GM23248 (cell line): ENCODE data around the gene ENG. TPM values are rescaled to one million over a fixed set of nuclear protein-coding genes. Genes with fewer than 3 reads are reported as not detected.

Experiments used
- DNase-seq: peaks from one replicate; pipeline ENCODE4 v3.0.0-alpha.2; 2015
- H2AFZ ChIP-seq: fragments of 200-600 bp; sonication (generic); 2 replicates; pipeline ENCODE4 v1.6.1; 2016; ENCODE audit warnings: antibody characterized with exemption
- H3F3A ChIP-seq: fragments of 200-600 bp; sonication (generic); 2 replicates; pipeline ENCODE4 v1.6.1; 2016; ENCODE audit warnings: mild to moderate bottlenecking, antibody characterized with exemption, mixed run types; ENCODE audit not compliant: insufficient read depth
- H3K27ac ChIP-seq: fragments of 200-600 bp; sonication (generic); 2 replicates; pipeline ENCODE4 v1.5.1; 2016; ENCODE audit warnings: mild to moderate bottlenecking
- H3K27me3 ChIP-seq: fragments of 200-600 bp; sonication (generic); replicated peaks from 2 replicates; pipeline ENCODE4 v1.6.1; 2016; ENCODE audit warnings: mild to moderate bottlenecking; ENCODE audit not compliant: insufficient read depth
- H3K36me3 ChIP-seq: fragments of 200-600 bp; sonication (generic); 2 replicates; pipeline ENCODE4 v1.6.1; 2016; ENCODE audit warnings: low read depth, mild to moderate bottlenecking
- H3K4me1 ChIP-seq: fragments of 200-600 bp; sonication (generic); 2 replicates; pipeline ENCODE4 v1.6.1; 2016; ENCODE audit warnings: mild to moderate bottlenecking; ENCODE audit not compliant: insufficient read depth
- H3K4me2 ChIP-seq: fragments of 200-600 bp; sonication (generic); one replicate; pipeline ENCODE4 v1.6.1; 2016; ENCODE audit warnings: mild to moderate bottlenecking; ENCODE audit not compliant: unreplicated experiment
- H3K4me3 ChIP-seq: fragments of 200-600 bp; sonication (generic); 2 replicates; pipeline ENCODE4 v1.5.1; 2016; ENCODE audit warnings: mild to moderate bottlenecking
- H3K79me2 ChIP-seq: fragments of 200-600 bp; sonication (generic); 2 replicates; pipeline ENCODE4 v1.6.1; 2016; ENCODE audit warnings: mild to moderate bottlenecking; ENCODE audit not compliant: insufficient read depth
- H3K9ac ChIP-seq: fragments of 200-600 bp; sonication (generic); 2 replicates; pipeline ENCODE4 v1.6.1; 2016; ENCODE audit warnings: mild to moderate bottlenecking
- H3K9me2 ChIP-seq: fragments of 200-600 bp; sonication (generic); 2 replicates; pipeline ENCODE4 v1.6.1; 2016; ENCODE audit warnings: mixed run types, mild to moderate bottlenecking, moderate library complexity; ENCODE audit not compliant: insufficient read depth
- H3K9me3 ChIP-seq: fragments of 200-600 bp; sonication (generic); one replicate; pipeline ENCODE4 v1.6.1; 2017; ENCODE audit warnings: low read depth
- H4K20me1 ChIP-seq: fragments of 200-600 bp; sonication (generic); 2 replicates; pipeline ENCODE4 v1.6.0; 2016; ENCODE audit not compliant: insufficient read depth
- EZH2 ChIP-seq: fragments of 200-600 bp; sonication (generic); IDR thresholded peaks from 2 replicates; pipeline ENCODE4 v1.6.1; 2018; ENCODE audit warnings: antibody characterized with exemption, mild to moderate bottlenecking; ENCODE audit not compliant: insufficient read depth, poor library complexity, severe bottlenecking
- EZH2phosphoT487 ChIP-seq: fragments of 200-600 bp; sonication (generic); IDR thresholded peaks from 2 replicates; pipeline ENCODE4 v1.6.1; 2018; ENCODE audit warnings: antibody characterized with exemption, moderate library complexity, mild to moderate bottlenecking, low read depth; ENCODE audit not compliant: insufficient read depth
- WGBS, 2 experiments: methylation state at CpG; one replicate each; pipeline ENCODE4 v1.1.6; 2015 to 2017; ENCODE audit warnings: low lambda C conversion rate in 2 of 2, low coverage in 1 of 2; ENCODE audit errors: missing lambda C conversion rate in 2 of 2; 5-methylcytosine and 5-hydroxymethylcytosine counted together
- in situ Hi-C: fragments of 300-500 bp; cut with MboI; formaldehyde crosslinking; loops from 2 replicates; pipeline ENCODE4 v1.15.0; 2020
- polyA plus RNA-seq: library from polyadenylated mRNA; unstranded; fragments of >200 nt; fragmentation: Nextera tagmentation; extraction: Ambion mirVana; gene quantifications from 2 replicates; pipeline ENCODE4 v1.2.1, GENCODE V29; 2016
- total RNA-seq: library from RNA; depleted of rRNA; stranded (reverse); fragments of >200 nt; shearing (Covaris generic); gene quantifications from 2 replicates; pipeline ENCODE4 v1.2.3, GENCODE V29; 2014

The ENG gene
- total and polyA plus RNA-seq, 2 experiments from 2014 or later, result 54.5 to 226 TPM

GRCh38 chr9:127833555-127833954 lies 20.9 kb downstream of the ENG start:
- WGBS, 2 experiments, result 7 to 11% methylated on average over 1 of the region's 1 CpG
- Histone ChIP-seq H3K9ac (peak overlapping the region; percentile 54), H3F3A (peaks cover 63% of the 10 kb centered on the region), H3K4me2 (peak overlapping the region; percentile 6), H3K36me3 (0 out of 2 replicates have a peak, but pooled peaks cover 10% of the 10 kb centered on the region), H3K4me3 (no peak overlapping the region), H3K27ac (peak overlapping the region; percentile 100), H4K20me1 (no peaks in the 10 kb centered on the region), H3K27me3 (no peaks in the 10 kb centered on the region), H2AFZ (no peak overlapping the region), H3K9me2 (no peaks in the 10 kb centered on the region), H3K9me3 (no peaks in the 10 kb centered on the region), H3K79me2 (peaks cover 93% of the 10 kb centered on the region), H3K4me1 (peaks cover 62% of the 10 kb centered on the region)
- in situ Hi-C loops, result no loop called here
- DNase-seq, result peak; percentile 91
- TF ChIP-seq EZH2phosphoT487 (no peak), EZH2 (no peak)

DNA sequence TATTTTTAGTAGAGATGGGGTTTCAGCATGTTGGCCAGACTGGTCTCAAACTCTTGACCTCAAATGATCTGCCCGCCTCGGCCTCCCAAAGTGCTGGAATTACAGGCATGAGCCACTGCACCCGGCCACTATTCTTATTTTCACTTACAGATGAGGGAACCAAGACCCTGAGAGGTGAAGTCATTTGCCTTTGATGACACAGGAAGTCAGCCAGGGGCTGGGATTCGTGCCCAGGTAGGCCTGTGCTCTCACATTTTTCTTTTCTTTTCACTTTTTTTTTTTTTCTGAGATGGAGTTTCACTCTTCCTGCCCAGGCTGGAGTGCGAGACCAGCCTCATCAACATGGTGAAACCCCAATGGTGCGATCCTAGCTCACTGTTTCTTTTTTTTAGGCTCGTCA lies 22.2 kb downstream of the ENG start:
- H3K9ac ChIP-seq, result peak overlapping the region; percentile 13; the same call in 1 of the 2 replicates
- 55 to 61% methylated on average over 7 of the region's 7 CpGs for WGBS, 2 experiments
- H3K27ac ChIP-seq, result peak overlapping the region; percentile 100
- TF ChIP-seq EZH2phosphoT487, result no peak
- peak overlapping the region; percentile 7 for H3K4me2 ChIP-seq
- DNase-seq, result no peak
- H3K4me1 ChIP-seq, result peaks cover 54% of the 10 kb centered on the region
- no peaks in the 10 kb centered on the region for H3K9me3 ChIP-seq
- no peak overlapping the region for H2AFZ ChIP-seq
- H3K4me3 ChIP-seq, result no peak overlapping the region
- H3F3A ChIP-seq, result peaks cover 54% of the 10 kb centered on the region
- H3K9me2 ChIP-seq, result no peaks in the 10 kb centered on the region
- no peaks in the 10 kb centered on the region for H4K20me1 ChIP-seq
- peaks cover 89% of the 10 kb centered on the region for H3K79me2 ChIP-seq
- no peaks in the 10 kb centered on the region for H3K27me3 ChIP-seq
- in situ Hi-C loops, result no loop called here
- 0 out of 2 replicates have a peak, but pooled peaks cover 10% of the 10 kb centered on the region for H3K36me3 ChIP-seq

GRCh38 chr9:127829205-127829906 lies 25.1 kb downstream of the ENG start:
- H2AFZ ChIP-seq, result no peak overlapping the region
- H3K4me2 ChIP-seq, result no peak overlapping the region
- in situ Hi-C loops, result no loop called here
- H3K9me3 ChIP-seq, result no peaks in the 10 kb centered on the region
- H3K27ac ChIP-seq, result peak overlapping the region; percentile 59
- peaks cover 31% of the 10 kb centered on the region for H3K4me1 ChIP-seq
- H3K4me3 ChIP-seq, result no peak overlapping the region
- H3K79me2 ChIP-seq, result peaks cover 76% of the 10 kb centered on the region
- H3F3A ChIP-seq, result peaks cover 32% of the 10 kb centered on the region
- DNase-seq, result no peak
- H3K9ac ChIP-seq, result peak overlapping the region; percentile 55; the same call in 1 of the 2 replicates
- H3K36me3 ChIP-seq, result peaks cover 14% of the 10 kb centered on the region; the same call in 1 of the 2 replicates
- no peaks in the 10 kb centered on the region for H4K20me1 ChIP-seq
- TF ChIP-seq EZH2 (no peak), EZH2phosphoT487 (no peak)
- WGBS, 2 experiments, result 90% methylated on average over 6 of the region's 6 CpGs
- no peaks in the 10 kb centered on the region for H3K27me3 ChIP-seq
- no peaks in the 10 kb centered on the region for H3K9me2 ChIP-seq

GRCh38 chr9:127828262-127829031 lies 26.0 kb downstream of the ENG start:
- Histone ChIP-seq H3K9me2 (no peaks in the 10 kb centered on the region), H3K27me3 (no peaks in the 10 kb centered on the region), H3K9ac (peak overlapping the region; percentile 55), H3K36me3 (peaks cover 20% of the 10 kb centered on the region), H2AFZ (peak overlapping the region; percentile 63), H3K4me1 (peaks cover 22% of the 10 kb centered on the region), H3K9me3 (no peaks in the 10 kb centered on the region), H3K27ac (peak overlapping the region; percentile 59), H3F3A (peaks cover 23% of the 10 kb centered on the region), H3K4me2 (peak overlapping the region; percentile 39), H3K4me3 (peak overlapping the region; percentile 14; the same call in 1 of the 2 replicates), H4K20me1 (no peaks in the 10 kb centered on the region), H3K79me2 (peaks cover 67% of the 10 kb centered on the region)
- in situ Hi-C loops, result no loop called here
- TF ChIP-seq EZH2phosphoT487 (no peak), EZH2 (no peak)
- peak; percentile 87 for DNase-seq
- 8 to 18% methylated on average over 20 to 33 of the region's 34 CpGs for WGBS, 2 experiments
